Osteocyte (in vitro differentiated cells): ENCODE data around the gene ANGPTL4. TPM values are rescaled to one million over a fixed set of nuclear protein-coding genes. Genes with fewer than 3 reads are reported as not detected.

Experiments used
- DNase-seq: peaks from one replicate; pipeline ENCODE4 v3.0.0; 2021; ENCODE audit warnings: mixed read lengths; ENCODE audit not compliant: unreplicated experiment; ENCODE audit errors: extremely low spot score
- H3K27ac Mint-ChIP-seq: one replicate; pipeline ENCODE4 v1.8.0; 2021; ENCODE audit warnings: mild to moderate bottlenecking, mixed read lengths; ENCODE audit not compliant: unreplicated experiment
- H3K27me3 Mint-ChIP-seq: one replicate; pipeline ENCODE4 v1.8.0; 2021; ENCODE audit warnings: mixed read lengths; ENCODE audit not compliant: unreplicated experiment
- H3K36me3 Mint-ChIP-seq: one replicate; pipeline ENCODE4 v1.8.0; 2021; ENCODE audit warnings: mixed read lengths; ENCODE audit not compliant: unreplicated experiment
- H3K4me1 Mint-ChIP-seq: one replicate; pipeline ENCODE4 v1.8.0; 2021; ENCODE audit warnings: mixed read lengths; ENCODE audit not compliant: unreplicated experiment
- H3K4me3 Mint-ChIP-seq: one replicate; pipeline ENCODE4 v1.8.0; 2021; ENCODE audit warnings: mild to moderate bottlenecking, moderate library complexity, mixed read lengths; ENCODE audit not compliant: unreplicated experiment
- H3K9me3 Mint-ChIP-seq: one replicate; pipeline ENCODE4 v1.8.0; 2021; ENCODE audit warnings: mixed read lengths; ENCODE audit not compliant: unreplicated experiment
- CTCF ChIP-seq: fragments of 200-600 bp; sonication (generic); IDR thresholded peaks from 2 replicates; pipeline ENCODE4 v1.5.0; 2021; ENCODE audit warnings: antibody characterized with exemption, mild to moderate bottlenecking, moderate library complexity
- total RNA-seq: library from RNA; stranded (reverse); gene quantifications from 2 replicates; pipeline ENCODE4 v1.2.1, GENCODE V29; 2021

ANGPTL4 gene
- total RNA-seq, 1 donor from 2014 or later, result 8.6 TPM

GRCh38 chr19:8355631-8356402 is 8.1 kb upstream of the ANGPTL4 start:
- H3K36me3 Mint-ChIP-seq, result no peaks in the 10 kb centered on the region
- H3K4me1 Mint-ChIP-seq, result peaks cover 46% of the 10 kb centered on the region
- no peak overlapping the region for H3K4me3 Mint-ChIP-seq
- no peak for TF ChIP-seq CTCF
- peak overlapping the region; percentile 83 for H3K27ac Mint-ChIP-seq
- no peak for DNase-seq
- no peaks in the 10 kb centered on the region for H3K27me3 Mint-ChIP-seq
- peaks cover 4% of the 10 kb centered on the region for H3K9me3 Mint-ChIP-seq

- Mint-ChIP-seq H3K4me1 (peaks cover 44% of the 10 kb centered on the region), H3K36me3 (no peaks in the 10 kb centered on the region), H3K27ac (peak overlapping the region; percentile 54), H3K4me3 (no peak overlapping the region), H3K27me3 (no peaks in the 10 kb centered on the region), H3K9me3 (peaks cover 4% of the 10 kb centered on the region)
- TF ChIP-seq CTCF, result no peak
- no peak for DNase-seq
Observed at GRCh38 chr19:8357007-8357521, 6.9 kb upstream of the ANGPTL4 start.

- H3K36me3 Mint-ChIP-seq, result no peaks in the 10 kb centered on the region
- H3K27ac Mint-ChIP-seq, result no peak overlapping the region
- DNase-seq, result no peak
- peaks cover 50% of the 10 kb centered on the region for H3K4me1 Mint-ChIP-seq
- no peaks in the 10 kb centered on the region for H3K27me3 Mint-ChIP-seq
- TF ChIP-seq CTCF, result no peak
- H3K4me3 Mint-ChIP-seq, result no peak overlapping the region
- peaks cover 4% of the 10 kb centered on the region for H3K9me3 Mint-ChIP-seq
Observed at GRCh38 chr19:8358948-8359347, 5.0 kb upstream of the ANGPTL4 start.

GRCh38 chr19:8360196-8360595 is 3.8 kb upstream of the ANGPTL4 start:
- Mint-ChIP-seq H3K27me3 (no peaks in the 10 kb centered on the region), H3K4me1 (peaks cover 45% of the 10 kb centered on the region), H3K27ac (no peak overlapping the region), H3K36me3 (no peaks in the 10 kb centered on the region), H3K4me3 (no peak overlapping the region), H3K9me3 (peaks cover 4% of the 10 kb centered on the region)
- TF ChIP-seq CTCF, result no peak
- DNase-seq, result no peak

- peak overlapping the region; percentile 95 for H3K27ac Mint-ChIP-seq
- TF ChIP-seq CTCF, result no peak
- no peaks in the 10 kb centered on the region for H3K27me3 Mint-ChIP-seq
- peak; percentile 97 for DNase-seq
- no peaks in the 10 kb centered on the region for H3K36me3 Mint-ChIP-seq
- peaks cover 39% of the 10 kb centered on the region for H3K4me1 Mint-ChIP-seq
- peak overlapping the region; percentile 54 for H3K4me3 Mint-ChIP-seq
- H3K9me3 Mint-ChIP-seq, result no peaks in the 10 kb centered on the region
Observed at GRCh38 chr19:8361921-8362793, 1.8 kb upstream of the ANGPTL4 start.
